Breast epithelium (tissue), 3 donors: Measurements from ENCODE around the gene LPCAT3.

Source experiments
- POLR2AphosphoS5 ChIP-seq, 3 donors: sonication (generic); formaldehyde crosslinking; IDR thresholded peaks; one replicate each; pipeline ENCODE4 v1.6.1; 2017; ENCODE audit warnings: antibody characterized with exemption in 3 of 3
- TF ChIP-seq, protein P1 (sequence below), 3 donors: fragments of 450-650 bp; IDR thresholded peaks; one replicate each; pipeline ENCODE4 v1.5.1; 2016 to 2017; ENCODE audit warnings: antibody characterized with exemption in 3 of 3, mild to moderate bottlenecking in 3 of 3, moderate library complexity in 3 of 3

DNA sequence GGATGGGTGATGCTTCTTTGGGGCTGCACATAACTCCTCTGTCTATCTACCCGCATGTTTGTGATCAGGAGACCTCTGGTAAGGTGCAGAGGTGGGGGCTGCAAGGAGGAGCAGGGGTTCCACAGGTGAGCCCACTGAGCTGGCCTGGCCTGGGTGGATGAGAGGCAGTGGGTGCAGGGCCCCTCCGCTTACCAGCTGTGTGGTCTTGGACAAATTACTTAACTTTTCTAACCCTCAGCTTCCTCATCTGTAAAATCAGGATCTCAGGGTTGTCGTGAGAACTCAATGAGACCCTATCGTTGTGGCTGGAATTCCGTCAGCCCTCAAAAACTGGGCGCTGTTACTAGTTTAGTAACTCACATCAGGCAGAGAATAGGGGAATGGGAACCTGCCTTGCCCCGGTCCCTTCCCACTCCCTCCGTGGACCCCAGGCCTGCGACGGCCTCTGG, 59.6 kb downstream of the LPCAT3 start:
- TF ChIP-seq, protein P1, sequence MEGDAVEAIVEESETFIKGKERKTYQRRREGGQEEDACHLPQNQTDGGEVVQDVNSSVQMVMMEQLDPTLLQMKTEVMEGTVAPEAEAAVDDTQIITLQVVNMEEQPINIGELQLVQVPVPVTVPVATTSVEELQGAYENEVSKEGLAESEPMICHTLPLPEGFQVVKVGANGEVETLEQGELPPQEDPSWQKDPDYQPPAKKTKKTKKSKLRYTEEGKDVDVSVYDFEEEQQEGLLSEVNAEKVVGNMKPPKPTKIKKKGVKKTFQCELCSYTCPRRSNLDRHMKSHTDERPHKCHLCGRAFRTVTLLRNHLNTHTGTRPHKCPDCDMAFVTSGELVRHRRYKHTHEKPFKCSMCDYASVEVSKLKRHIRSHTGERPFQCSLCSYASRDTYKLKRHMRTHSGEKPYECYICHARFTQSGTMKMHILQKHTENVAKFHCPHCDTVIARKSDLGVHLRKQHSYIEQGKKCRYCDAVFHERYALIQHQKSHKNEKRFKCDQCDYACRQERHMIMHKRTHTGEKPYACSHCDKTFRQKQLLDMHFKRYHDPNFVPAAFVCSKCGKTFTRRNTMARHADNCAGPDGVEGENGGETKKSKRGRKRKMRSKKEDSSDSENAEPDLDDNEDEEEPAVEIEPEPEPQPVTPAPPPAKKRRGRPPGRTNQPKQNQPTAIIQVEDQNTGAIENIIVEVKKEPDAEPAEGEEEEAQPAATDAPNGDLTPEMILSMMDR (IDR thresholded peaks at IDR 0.05): no peak
- TF ChIP-seq POLR2AphosphoS5 (IDR thresholded peaks at IDR 0.05): no peak
